ENCODE results near the gene ACSS3. TPM values are rescaled to one million over a fixed set of nuclear protein-coding genes. Genes with fewer than 3 reads are reported as not detected.

Gene ACSS3
- polyA plus RNA-seq, 1 experiment = 6.2 TPM

- no peaks in the 10 kb centered on the region for H3K36me3 ChIP-seq (ENCODE audit: control insufficient read depth, insufficient read depth, low read length)
- POLR2A ChIA-PET = no interaction called here
- DNase-seq (ENCODE audit: low read depth) = no peak
- no peaks in the 10 kb centered on the region for H3K27me3 ChIP-seq (ENCODE audit: control insufficient read depth, insufficient read depth, low read length)
- H3K4me3 ChIP-seq (ENCODE audit: low read depth, low read length) = no peak overlapping the region
- no peak for TF ChIP-seq CTCF (IDR thresholded peaks at IDR 0.05; ENCODE audit: insufficient read depth, low read depth, low read length)
- CTCF ChIA-PET = no interaction called here
Observed at GRCh38 chr12:81216739-81217138, 138.9 kb downstream of the ACSS3 start.

- Histone ChIP-seq H3K4me3 (ENCODE audit: low read depth, low read length) (no peak overlapping the region), H3K36me3 (ENCODE audit: control insufficient read depth, insufficient read depth, low read length) (no peaks in the 10 kb centered on the region), H3K27me3 (ENCODE audit: control insufficient read depth, insufficient read depth, low read length) (no peaks in the 10 kb centered on the region)
- TF ChIP-seq CTCF (IDR thresholded peaks at IDR 0.05; ENCODE audit: insufficient read depth, low read depth, low read length) = no peak
- CTCF ChIA-PET = no interaction called here
- DNase-seq (ENCODE audit: low read depth) = no peak
- POLR2A ChIA-PET = no interaction called here
Observed at GRCh38 chr12:81221681-81222080, 143.8 kb downstream of the ACSS3 start.

GRCh38 chr12:81222846-81223592, 145.1 kb downstream of the ACSS3 start:
- TF ChIP-seq CTCF (IDR thresholded peaks at IDR 0.05; ENCODE audit: insufficient read depth, low read depth, low read length) = no peak
- ChIA-PET POLR2A (no interaction called here), CTCF (no interaction called here)
- H3K4me3 ChIP-seq (ENCODE audit: low read depth, low read length) = no peak overlapping the region
- no peaks in the 10 kb centered on the region for H3K27me3 ChIP-seq (ENCODE audit: control insufficient read depth, insufficient read depth, low read length)
- peak; percentile 27 for DNase-seq (ENCODE audit: low read depth)
- no peaks in the 10 kb centered on the region for H3K36me3 ChIP-seq (ENCODE audit: control insufficient read depth, insufficient read depth, low read length)

GRCh38 chr12:81224626-81225025, 146.7 kb downstream of the ACSS3 start:
- POLR2A ChIA-PET = no interaction called here
- no peak for DNase-seq (ENCODE audit: low read depth)
- Histone ChIP-seq H3K36me3 (ENCODE audit: control insufficient read depth, insufficient read depth, low read length) (no peaks in the 10 kb centered on the region), H3K27me3 (ENCODE audit: control insufficient read depth, insufficient read depth, low read length) (no peaks in the 10 kb centered on the region), H3K4me3 (ENCODE audit: low read depth, low read length) (no peak overlapping the region)
- TF ChIP-seq CTCF (IDR thresholded peaks at IDR 0.05; ENCODE audit: insufficient read depth, low read depth, low read length) = no peak
- CTCF ChIA-PET = no interaction called here

- no peak overlapping the region for H3K4me3 ChIP-seq (ENCODE audit: low read depth, low read length)
- H3K27me3 ChIP-seq (ENCODE audit: control insufficient read depth, insufficient read depth, low read length) = no peaks in the 10 kb centered on the region
- no peak for TF ChIP-seq CTCF (IDR thresholded peaks at IDR 0.05; ENCODE audit: insufficient read depth, low read depth, low read length)
- ChIA-PET POLR2A (no interaction called here), CTCF (no interaction called here)
- H3K36me3 ChIP-seq (ENCODE audit: control insufficient read depth, insufficient read depth, low read length) = no peaks in the 10 kb centered on the region
- DNase-seq (ENCODE audit: low read depth) = no peak
Observed at GRCh38 chr12:81229759-81230158, 151.9 kb downstream of the ACSS3 start.

Measured in BJ (cell line).